A549 treated with dexamethasone at 1 μM for 4 hours (cell line): Measurements from ENCODE around the gene ISL2. TPM values are rescaled to one million over a fixed set of nuclear protein-coding genes. Genes with fewer than 3 reads are reported as not detected.

Source experiments
- total RNA-seq: library from RNA; stranded (reverse); fragments of 200-300 nt; extraction: Qiagen RNA extraction; gene quantifications from 5 replicates; pipeline ENCODE4 v1.2.3, GENCODE V29; 2022

The ISL2 gene
- 2.4 to 4.5 TPM (median 3.5 TPM) in 5 replicates for total RNA-seq

DNA sequence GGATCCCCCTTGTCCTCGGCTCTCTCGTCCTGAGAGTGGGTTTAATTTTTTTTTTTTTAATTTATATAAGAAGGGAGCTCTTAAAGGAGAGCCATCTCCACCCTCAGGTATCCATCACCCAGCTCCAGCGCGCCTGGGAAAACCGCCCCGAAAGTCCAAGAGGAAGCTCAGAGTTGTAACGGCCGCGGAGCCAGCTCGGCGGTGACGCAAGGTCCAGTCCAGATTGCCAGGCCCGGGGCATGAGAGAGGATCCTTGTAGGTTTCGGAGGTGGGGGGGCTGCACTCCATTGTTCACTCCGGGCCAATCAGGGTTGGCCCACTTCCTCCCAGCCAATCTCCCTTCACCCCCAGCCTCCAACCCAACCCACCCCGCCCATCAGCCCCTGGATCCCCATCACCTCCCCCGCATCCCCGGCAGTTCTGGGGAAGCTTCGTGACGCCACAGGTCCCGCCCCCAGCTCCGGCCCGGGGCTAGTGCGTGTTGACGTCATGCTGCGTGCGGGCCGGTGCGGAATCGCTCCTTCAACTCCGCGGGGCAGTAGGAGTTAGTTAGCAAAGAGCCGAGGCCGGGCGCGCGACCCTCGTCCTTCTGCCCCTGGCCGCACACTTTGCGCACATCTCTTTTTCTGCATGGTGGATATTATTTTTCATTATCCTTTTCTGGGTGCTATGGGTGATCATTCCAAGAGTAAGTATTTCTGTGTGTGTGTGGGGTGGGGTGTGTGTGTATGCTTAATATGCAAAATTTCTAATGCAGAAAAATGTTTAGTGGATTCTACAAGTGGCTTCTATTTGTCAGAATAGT is at the start of gene ISL2:
ISL2 (plus strand) TSS at position 520 of the 805 bp plus-strand sequence; CDS start at position 631, 111 bp downstream.

GRCh38 chr15:76311100-76311953 is 25.2 kb upstream of the ISL2 start, which contains the start of gene ETFA:
TSS of gene ETFA (minus strand) at chr15:76311469. CDS start at chr15:76311388, 81 bp downstream.

Other genes with a start within 250 kb of the ISL2 start
- gene ETFA, start 25.3 kb upstream of the ISL2 start, total RNA-seq, result 228 to 252 TPM (median 240 TPM) in 5 replicates